ENCODE results near the gene CAPN9.

CAPN9 gene

GRCh38 chr1:230743899-230744298 lies 3.3 kb upstream of the CAPN9 start:
- DNase-seq (ENCODE audit: low read depth) = no peak
- H3K4me3 ChIP-seq (ENCODE audit: low read depth, low read length) = no peak overlapping the region
- TF ChIP-seq MYC (IDR thresholded peaks at IDR 0.05; ENCODE audit: low read depth, low read length) (no peak), POLR2A (IDR thresholded peaks at IDR 0.05; ENCODE audit: extremely low read depth, insufficient read length) (no peak), CTCF (IDR thresholded peaks at IDR 0.05; ENCODE audit: low read depth, low read length) (no peak), MAX (IDR thresholded peaks at IDR 0.05; ENCODE audit: low read depth, low read length) (no peak)

- H3K4me3 ChIP-seq (ENCODE audit: low read depth, low read length) = no peak overlapping the region
- TF ChIP-seq MAX (IDR thresholded peaks at IDR 0.05; ENCODE audit: low read depth, low read length) = no peak
- no peak for TF ChIP-seq POLR2A (IDR thresholded peaks at IDR 0.05; ENCODE audit: extremely low read depth, insufficient read length)
- no peak for TF ChIP-seq MYC (IDR thresholded peaks at IDR 0.05; ENCODE audit: low read depth, low read length)
- no peak for TF ChIP-seq CTCF (IDR thresholded peaks at IDR 0.05; ENCODE audit: low read depth, low read length)
- DNase-seq (ENCODE audit: low read depth) = no peak
Observed at GRCh38 chr1:230744382-230744781, 2.8 kb upstream of the CAPN9 start.

GRCh38 chr1:230745071-230745470 lies 2.1 kb upstream of the CAPN9 start:
- H3K4me3 ChIP-seq (ENCODE audit: low read depth, low read length) = no peak overlapping the region
- TF ChIP-seq CTCF (IDR thresholded peaks at IDR 0.05; ENCODE audit: low read depth, low read length) (no peak), MYC (IDR thresholded peaks at IDR 0.05; ENCODE audit: low read depth, low read length) (no peak)
- DNase-seq (ENCODE audit: low read depth) = no peak

GRCh38 chr1:230746617-230747016 lies 571 bp upstream of the CAPN9 start:
- no peak overlapping the region for H3K4me3 ChIP-seq (ENCODE audit: low read depth, low read length)
- no peak for DNase-seq (ENCODE audit: low read depth)
- TF ChIP-seq CTCF (IDR thresholded peaks at IDR 0.05; ENCODE audit: low read depth, low read length) (no peak), MAX (IDR thresholded peaks at IDR 0.05; ENCODE audit: low read depth, low read length) (no peak), MYC (IDR thresholded peaks at IDR 0.05; ENCODE audit: low read depth, low read length) (no peak), POLR2A (IDR thresholded peaks at IDR 0.05; ENCODE audit: extremely low read depth, insufficient read length) (no peak)

- no peak for DNase-seq (ENCODE audit: low read depth)
- TF ChIP-seq POLR2A (IDR thresholded peaks at IDR 0.05; ENCODE audit: extremely low read depth, insufficient read length) (no peak), MYC (IDR thresholded peaks at IDR 0.05; ENCODE audit: low read depth, low read length) (no peak), CTCF (IDR thresholded peaks at IDR 0.05; ENCODE audit: low read depth, low read length) (no peak), MAX (IDR thresholded peaks at IDR 0.05; ENCODE audit: low read depth, low read length) (no peak)
- H3K4me3 ChIP-seq (ENCODE audit: low read depth, low read length) = no peak overlapping the region
Observed at GRCh38 chr1:230747890-230748800, 957 bp downstream of the CAPN9 start.

Measured in NB4 (cell line).